Activated CD4-positive, alpha-beta T cell treated with anti-CD3 and anti-CD28 coated beads for 48 hours (primary cell): ENCODE data around the gene STRIP1.

Source experiments
- DNase-seq: peaks from one replicate; pipeline ENCODE4 v3.0.0-alpha.2; 2020

STRIP1 gene

DNA sequence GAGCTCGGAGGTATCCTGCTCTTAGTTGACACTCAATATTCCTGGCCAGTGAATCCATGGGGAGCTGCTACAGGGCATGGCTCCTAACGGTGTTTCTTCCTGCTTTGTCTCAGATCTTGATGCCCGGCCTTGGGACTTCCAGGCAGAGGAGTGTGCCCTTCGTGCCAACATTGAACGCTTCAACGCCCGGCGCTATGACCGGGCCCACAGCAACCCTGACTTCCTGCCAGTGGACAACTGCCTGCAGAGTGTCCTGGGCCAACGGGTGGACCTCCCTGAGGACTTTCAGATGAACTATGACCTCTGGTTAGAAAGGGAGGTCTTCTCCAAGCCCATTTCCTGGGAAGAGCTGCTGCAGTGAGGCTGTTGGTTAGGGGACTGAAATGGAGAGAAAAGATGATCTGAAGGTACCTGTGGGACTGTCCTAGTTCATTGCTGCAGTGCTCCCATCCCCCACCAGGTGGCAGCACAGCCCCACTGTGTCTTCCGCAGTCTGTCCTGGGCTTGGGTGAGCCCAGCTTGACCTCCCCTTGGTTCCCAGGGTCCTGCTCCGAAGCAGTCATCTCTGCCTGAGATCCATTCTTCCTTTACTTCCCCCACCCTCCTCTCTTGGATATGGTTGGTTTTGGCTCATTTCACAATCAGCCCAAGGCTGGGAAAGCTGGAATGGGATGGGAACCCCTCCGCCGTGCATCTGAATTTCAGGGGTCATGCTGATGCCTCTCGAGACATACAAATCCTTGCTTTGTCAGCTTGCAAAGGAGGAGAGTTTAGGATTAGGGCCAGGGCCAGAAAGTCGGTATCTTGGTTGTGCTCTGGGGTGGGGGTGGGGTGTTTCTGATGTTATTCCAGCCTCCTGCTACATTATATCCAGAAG lies 19.4 kb downstream of the STRIP1 start:
- DNase-seq = peak; percentile 80

DNA sequence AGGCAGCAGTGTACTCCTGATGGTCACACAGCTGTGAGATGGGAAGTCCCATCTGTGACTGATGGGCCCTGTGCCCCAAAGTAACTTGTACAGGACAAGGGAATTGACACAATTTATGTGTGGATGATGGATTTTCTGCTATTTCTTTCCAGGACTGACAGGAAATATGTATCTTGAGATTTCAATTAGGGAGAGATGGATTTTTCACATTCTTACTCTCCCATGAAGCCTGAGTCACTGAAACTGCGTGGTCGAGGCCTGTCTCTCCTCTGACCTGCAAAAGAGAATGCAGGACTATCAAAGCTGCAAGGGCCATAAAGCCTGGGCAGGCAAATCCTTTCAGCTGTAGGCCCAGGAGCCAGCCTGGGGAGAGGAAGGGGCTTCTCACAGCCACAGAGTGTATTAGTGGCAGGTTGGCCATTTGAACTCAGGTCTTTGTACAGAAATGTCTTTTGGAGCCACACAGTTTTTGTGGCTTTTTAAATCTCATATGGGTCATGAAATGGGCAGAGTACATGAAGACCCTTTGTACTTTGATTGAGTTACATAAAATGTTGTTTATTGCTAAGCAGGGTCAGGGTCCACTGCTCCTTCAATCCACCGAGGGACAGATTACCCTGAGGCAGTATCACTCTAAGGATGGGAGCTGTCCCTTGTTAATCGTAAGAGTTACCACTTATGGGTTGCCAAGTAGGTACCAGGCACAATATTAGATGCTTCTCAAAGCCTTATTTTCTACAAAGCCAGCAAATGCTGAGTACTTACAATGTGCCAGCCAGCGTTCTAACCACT lies 21.3 kb downstream of the STRIP1 start:
- DNase-seq = no peak

GRCh38 chr1:110056285-110056683 lies 21.9 kb downstream of the STRIP1 start:
- no peak for DNase-seq

- no peak for DNase-seq
Observed at GRCh38 chr1:110056776-110057175, 22.4 kb downstream of the STRIP1 start.

- no peak for DNase-seq
Observed at GRCh38 chr1:110057963-110058518, 23.6 kb downstream of the STRIP1 start.

- no peak for DNase-seq
Observed at GRCh38 chr1:110058591-110058990, 24.2 kb downstream of the STRIP1 start.

DNA sequence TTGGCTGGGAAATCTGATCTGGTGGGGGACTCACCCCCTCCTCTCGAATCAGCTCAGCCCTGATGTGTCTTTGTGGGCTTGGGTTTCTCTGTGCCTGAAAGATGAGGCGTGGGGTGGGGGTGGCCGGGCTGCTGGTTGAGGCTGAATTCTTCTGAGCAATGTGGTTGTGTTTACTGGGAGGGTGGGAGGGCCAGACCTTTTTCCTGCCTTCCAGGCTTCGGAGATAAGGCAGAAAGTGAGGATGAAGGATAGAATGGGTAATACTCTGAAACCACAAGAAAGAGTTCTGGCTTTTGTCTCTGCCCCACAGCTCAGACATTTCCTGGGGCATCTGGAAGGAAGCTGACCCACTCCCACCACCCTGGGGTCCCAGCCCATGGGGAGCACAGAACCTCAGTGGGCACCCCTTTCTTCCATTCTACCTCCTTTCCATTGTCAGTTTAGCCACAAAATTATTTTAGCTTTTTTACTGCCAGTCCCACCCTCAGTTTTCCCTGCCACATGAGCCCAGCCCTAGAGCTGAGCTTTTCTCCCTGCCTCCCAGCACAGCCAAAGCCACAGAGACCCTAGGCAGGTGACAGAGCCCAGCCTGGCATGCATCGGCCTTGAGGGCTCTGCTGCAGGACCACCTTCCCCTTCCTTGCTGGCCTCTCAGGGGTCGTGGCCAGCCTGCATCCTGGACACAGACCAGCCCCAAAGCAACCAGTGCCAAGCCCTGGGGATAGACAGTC lies 24.9 kb downstream of the STRIP1 start:
- no peak for DNase-seq

DNA sequence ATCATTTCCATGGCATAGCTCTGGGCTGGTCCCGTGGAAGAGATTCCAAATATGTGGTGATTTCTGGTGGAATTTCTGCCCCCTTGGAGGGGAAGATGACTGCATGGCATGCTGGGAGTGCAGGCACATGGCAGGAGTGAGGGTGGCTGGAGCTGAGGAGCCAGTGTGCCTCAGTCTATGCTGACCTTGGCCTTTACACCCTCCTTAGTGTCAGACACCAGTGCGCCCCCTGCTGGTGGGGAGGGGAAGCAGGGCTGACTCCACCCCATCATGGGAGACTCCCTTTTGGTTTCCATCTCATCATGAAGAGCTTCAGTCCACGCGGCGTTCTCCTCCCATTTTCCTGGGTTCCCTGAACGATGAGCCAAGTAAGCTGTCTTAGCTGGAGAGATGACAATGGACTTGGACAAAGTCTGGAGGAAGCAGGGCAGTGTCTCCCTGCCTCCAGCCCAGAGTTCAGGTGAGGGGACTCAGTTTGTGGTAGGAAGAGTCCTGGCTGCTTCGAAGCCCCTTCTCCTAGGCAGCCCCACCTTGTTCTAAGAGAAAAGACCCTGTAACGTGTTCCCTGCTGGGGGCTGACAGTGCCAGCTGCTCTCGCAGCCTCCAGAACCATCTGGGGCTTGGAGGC lies 25.7 kb downstream of the STRIP1 start:
- DNase-seq = peak; percentile 88

- DNase-seq = no peak
Observed at GRCh38 chr1:110060662-110061060, 26.2 kb downstream of the STRIP1 start.

GRCh38 chr1:110061341-110061740 lies 26.9 kb downstream of the STRIP1 start:
- DNase-seq = no peak

GRCh38 chr1:110062612-110063011 lies 28.2 kb downstream of the STRIP1 start:
- no peak for DNase-seq

- no peak for DNase-seq
Observed at GRCh38 chr1:110063781-110064180, 29.4 kb downstream of the STRIP1 start.

DNA sequence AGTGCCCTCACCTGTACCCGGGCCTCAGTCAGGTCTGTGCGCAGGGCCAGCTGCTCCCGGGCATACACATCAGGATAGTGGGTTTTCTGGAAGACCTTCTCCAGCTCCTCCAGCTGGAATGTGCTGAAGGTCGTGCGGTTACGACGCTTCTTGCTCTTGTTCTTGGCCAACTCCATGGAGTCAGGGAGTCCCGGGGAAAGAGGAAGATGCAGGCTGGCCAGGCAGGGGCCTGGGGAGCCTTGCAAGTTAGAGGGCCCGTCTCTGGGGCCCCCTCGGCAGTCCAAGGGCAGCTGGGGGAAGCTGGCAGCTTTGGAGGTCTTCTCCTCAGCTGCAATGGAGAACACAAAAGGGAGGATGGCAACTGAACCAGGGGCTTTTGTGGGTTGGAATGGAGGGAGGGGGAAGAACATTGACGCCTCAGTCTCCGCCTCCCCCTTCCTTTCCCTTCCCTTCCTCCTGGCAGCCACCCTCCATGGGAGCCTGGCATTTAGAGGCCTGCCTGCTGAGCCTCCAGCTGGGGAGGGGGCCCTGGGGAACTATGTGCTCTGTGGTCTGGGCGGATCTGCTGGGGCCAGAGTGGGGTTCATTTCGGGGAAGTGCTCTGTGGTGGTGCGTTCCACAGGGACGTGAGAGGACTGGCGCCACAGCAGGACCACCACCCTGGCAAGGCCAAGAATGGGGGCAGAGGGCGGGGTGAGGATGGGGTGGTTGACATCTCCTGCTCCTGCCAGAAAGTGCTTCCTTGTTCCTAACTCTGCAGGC lies 30.3 kb downstream of the STRIP1 start:
- no peak for DNase-seq

- no peak for DNase-seq
Observed at GRCh38 chr1:110065841-110066240, 31.4 kb downstream of the STRIP1 start.

GRCh38 chr1:110067479-110067892 lies 33.1 kb downstream of the STRIP1 start:
- no peak for DNase-seq

GRCh38 chr1:110067893-110068645 lies 33.6 kb downstream of the STRIP1 start:
- peak; percentile 16 for DNase-seq

- DNase-seq = peak; percentile 43
Observed at GRCh38 chr1:110068646-110069403, 34.4 kb downstream of the STRIP1 start.

DNA sequence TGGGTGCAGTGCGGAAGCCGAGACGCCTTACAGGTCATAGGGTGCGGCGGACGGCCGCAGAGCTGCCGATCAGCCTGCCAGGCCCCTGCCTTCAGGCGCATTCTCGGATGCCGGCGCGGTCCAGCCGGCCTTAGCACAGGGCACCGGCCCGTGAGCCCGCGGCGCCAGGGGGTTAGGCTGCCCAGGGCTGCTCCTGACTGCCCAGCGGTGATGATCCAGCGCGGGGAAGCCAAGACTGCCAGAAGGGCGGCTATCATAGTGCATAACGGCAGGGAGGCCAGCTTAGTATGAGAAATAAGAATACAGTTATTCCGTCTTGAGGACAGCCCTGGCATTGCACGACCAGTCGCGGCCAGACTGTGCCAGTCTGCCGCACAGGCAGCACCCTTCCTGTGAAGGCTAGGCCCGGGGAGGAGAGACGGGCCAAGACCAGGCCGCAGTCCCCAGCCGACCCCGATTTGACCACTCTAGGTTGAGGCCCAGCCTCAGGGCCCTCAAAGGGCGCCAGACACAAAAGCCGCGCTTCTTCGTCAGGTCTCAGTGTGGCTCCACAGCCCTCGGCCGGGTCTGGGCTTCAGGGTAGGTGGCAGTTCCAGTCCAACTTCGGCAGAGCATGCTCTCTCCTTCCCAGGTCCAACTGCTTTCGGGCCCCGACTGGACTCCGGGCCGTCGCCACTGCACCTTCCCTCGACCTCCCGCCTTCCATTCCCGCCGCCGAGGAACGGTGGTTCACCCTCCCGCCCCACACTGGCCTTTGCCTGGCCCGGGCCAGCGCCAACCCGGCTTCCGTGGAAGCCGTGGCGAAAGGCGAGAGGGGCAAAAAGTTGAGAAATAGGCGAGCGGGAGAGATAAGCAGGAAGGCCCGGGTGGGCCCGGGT lies 35.2 kb downstream of the STRIP1 start:
- DNase-seq = no peak

DNA sequence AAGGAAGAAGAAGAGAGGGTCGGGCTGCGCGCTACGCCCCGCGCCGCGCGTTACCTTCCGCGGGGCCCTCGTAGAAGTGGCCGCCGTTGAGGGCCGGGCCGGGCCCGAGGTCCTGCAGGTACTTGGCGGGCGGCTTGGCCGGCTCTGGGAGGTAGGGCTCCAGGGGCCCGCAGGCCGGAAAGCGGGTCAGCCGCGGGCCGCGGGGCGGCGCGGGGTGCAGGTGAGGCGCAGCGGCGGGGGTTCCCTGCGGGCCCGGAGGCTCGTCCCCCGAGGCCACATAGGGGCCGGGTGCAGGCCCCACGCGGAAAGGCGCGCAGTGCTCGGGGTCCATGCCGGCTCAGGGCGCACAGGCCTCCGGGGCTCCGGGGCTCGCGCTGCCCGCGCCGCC lies 35.9 kb downstream of the STRIP1 start:
- DNase-seq = no peak
